GM08714 (cell line): ENCODE data around the gene DHX34.

ENCODE experiments used
- H3K4me3 ChIP-seq: fragments of 200-500 bp; sonication (Bioruptor generic); 2 replicates; pipeline ENCODE4 v1.5.1; 2014; ENCODE audit warnings: mild to moderate bottlenecking, low read length, inconsistent platforms
- ZNF274 ChIP-seq: IDR thresholded peaks from 2 replicates; pipeline ENCODE4 v1.6.1; 2012; ENCODE audit warnings: mild to moderate bottlenecking, low read depth, low read length

DHX34 gene

GRCh38 chr19:47413941-47414340 lies 64.8 kb downstream of the DHX34 start:
- TF ChIP-seq ZNF274, result no peak
- H3K4me3 ChIP-seq, result no peak overlapping the region

- TF ChIP-seq ZNF274, result no peak
These were observed 65.4 kb downstream of the DHX34 start for GRCh38 chr19:47414469-47414868.

GRCh38 chr19:47415953-47416642 lies 67.0 kb downstream of the DHX34 start:
- TF ChIP-seq ZNF274, result no peak
- H3K4me3 ChIP-seq, result no peak overlapping the region

More at GRCh38 chr19:47414469-47414868, 65.4 kb downstream of the DHX34 start:
- H3K4me3 ChIP-seq, result no peak overlapping the region

- no peak overlapping the region for H3K4me3 ChIP-seq
- TF ChIP-seq ZNF274, result no peak
These were observed 67.5 kb downstream of the DHX34 start for GRCh38 chr19:47416643-47416985.

GRCh38 chr19:47417107-47417745 lies 68.1 kb downstream of the DHX34 start:
- no peak overlapping the region for H3K4me3 ChIP-seq
- TF ChIP-seq ZNF274, result no peak

GRCh38 chr19:47417746-47418691 lies 68.9 kb downstream of the DHX34 start:
- H3K4me3 ChIP-seq, result no peak overlapping the region
- no peak for TF ChIP-seq ZNF274

GRCh38 chr19:47418692-47419029 lies 69.5 kb downstream of the DHX34 start:
- H3K4me3 ChIP-seq, result no peak overlapping the region

GRCh38 chr19:47419030-47419783 lies 70.1 kb downstream of the DHX34 start, which contains the start of gene MEIS3:
TSS of gene MEIS3 (minus strand) at chr19:47419527. CDS start at chr19:47419081, 446 bp downstream.
- no peak for TF ChIP-seq ZNF274
- no peak within 1 kb of the TSS for H3K4me3 ChIP-seq

More at GRCh38 chr19:47418692-47419029, 69.5 kb downstream of the DHX34 start:
- no peak for TF ChIP-seq ZNF274

- H3K4me3 ChIP-seq, result no peak overlapping the region
- TF ChIP-seq ZNF274, result no peak
These were observed 70.7 kb downstream of the DHX34 start for GRCh38 chr19:47419789-47420188.

GRCh38 chr19:47421244-47421786 lies 72.2 kb downstream of the DHX34 start:
- TF ChIP-seq ZNF274, result no peak
- no peak overlapping the region for H3K4me3 ChIP-seq

GRCh38 chr19:47421844-47422395 lies 72.8 kb downstream of the DHX34 start:
- no peak overlapping the region for H3K4me3 ChIP-seq
- no peak for TF ChIP-seq ZNF274

GRCh38 chr19:47422417-47423163 lies 73.5 kb downstream of the DHX34 start:
- no peak for TF ChIP-seq ZNF274
- no peak overlapping the region for H3K4me3 ChIP-seq
